ENCODE results near the gene MBIP.

DNA sequence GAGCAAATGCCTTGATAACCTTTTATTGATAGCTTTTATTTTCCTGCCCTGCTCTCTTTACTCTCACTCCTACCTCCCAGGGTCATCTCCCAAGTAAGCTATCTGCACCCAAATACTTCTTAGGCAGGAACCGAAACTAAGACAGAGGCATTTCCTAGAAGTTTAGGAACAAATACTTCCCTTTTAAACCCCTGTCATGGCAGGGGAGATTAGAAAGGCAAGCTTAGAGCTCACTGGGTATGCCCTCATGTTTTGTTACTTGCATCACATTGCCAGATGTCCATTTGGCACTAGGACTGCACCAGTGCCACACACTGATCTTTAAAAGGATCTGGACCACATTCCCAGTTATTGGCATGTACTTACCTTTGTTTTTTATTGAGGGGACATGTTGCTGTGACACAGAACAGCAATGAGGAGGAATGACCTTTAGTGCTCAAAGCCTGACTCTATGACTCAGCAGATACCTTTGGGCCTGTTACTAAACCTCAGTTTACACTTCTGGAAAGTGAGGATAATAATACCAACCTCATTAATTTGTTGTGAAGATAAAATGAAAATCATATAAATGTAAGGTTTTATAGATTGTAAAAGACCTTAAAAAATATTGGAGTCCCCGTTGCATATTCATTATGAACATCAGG is 40.9 kb upstream of the MBIP start:
- no peak for TF ChIP-seq ZFX (IDR thresholded peaks at IDR 0.05)
- TF ChIP-seq, protein P1, sequence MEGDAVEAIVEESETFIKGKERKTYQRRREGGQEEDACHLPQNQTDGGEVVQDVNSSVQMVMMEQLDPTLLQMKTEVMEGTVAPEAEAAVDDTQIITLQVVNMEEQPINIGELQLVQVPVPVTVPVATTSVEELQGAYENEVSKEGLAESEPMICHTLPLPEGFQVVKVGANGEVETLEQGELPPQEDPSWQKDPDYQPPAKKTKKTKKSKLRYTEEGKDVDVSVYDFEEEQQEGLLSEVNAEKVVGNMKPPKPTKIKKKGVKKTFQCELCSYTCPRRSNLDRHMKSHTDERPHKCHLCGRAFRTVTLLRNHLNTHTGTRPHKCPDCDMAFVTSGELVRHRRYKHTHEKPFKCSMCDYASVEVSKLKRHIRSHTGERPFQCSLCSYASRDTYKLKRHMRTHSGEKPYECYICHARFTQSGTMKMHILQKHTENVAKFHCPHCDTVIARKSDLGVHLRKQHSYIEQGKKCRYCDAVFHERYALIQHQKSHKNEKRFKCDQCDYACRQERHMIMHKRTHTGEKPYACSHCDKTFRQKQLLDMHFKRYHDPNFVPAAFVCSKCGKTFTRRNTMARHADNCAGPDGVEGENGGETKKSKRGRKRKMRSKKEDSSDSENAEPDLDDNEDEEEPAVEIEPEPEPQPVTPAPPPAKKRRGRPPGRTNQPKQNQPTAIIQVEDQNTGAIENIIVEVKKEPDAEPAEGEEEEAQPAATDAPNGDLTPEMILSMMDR (conservative IDR thresholded peaks at IDR 0.05) = no peak

Measured in C4-2B (cell line).